ENCODE data around the gene RUFY1. TPM values are rescaled to one million over a fixed set of nuclear protein-coding genes. Genes with fewer than 3 reads are reported as not detected.

The RUFY1 gene
- total and polyA plus RNA-seq, 2 of the 13 experiments (the other 11 are each of a cell fraction or from before 2014, with no cell fraction given) = 19.9 to 31.9 TPM

DNA sequence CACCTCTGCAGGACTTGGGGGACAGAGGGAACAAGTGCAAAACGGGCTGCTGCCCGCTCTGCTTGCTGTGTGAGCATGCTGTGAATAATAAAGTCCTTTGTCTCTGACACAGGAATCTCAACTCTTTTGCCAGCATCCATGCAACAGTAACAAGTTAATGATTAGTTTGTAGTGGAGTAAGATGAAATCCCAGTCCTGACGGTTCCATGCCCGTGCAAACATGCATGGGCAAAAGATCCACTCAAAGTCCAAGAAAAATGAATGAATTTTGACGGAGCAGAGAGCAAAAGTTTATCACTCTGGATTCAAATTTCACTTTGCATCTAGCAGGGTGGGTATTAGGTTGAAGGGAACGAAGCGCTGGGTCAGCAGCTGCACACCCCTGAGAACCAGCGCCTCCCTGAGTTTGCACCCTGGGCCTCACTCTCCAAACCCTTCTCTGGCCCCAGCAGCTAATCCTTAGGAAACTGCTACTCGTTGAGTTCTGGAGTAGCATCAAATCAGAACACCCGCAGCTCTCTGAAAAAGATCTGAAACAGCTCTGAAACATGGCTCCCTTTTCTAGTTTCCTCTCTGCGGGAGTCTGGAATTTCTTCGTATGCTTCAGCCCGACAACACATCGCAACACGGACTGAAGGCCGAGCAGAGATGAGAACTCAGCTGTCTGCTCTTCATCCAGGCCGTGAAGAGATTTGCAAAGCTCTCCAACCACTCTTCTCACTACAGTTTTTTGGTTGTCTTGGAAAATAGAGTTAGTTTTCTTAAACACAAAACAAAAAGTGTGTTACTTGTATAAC lies 45.6 kb upstream of the RUFY1 start (continued):
- peak; percentile 97 for TF ChIP-seq ADNP (CRISPR knock-in tag; IDR thresholded peaks at IDR 0.05)
- TF ChIP-seq RFX5 (IDR thresholded peaks at IDR 0.05; ENCODE audit: low read depth, low read length) = no peak
- TF ChIP-seq, protein P1, sequence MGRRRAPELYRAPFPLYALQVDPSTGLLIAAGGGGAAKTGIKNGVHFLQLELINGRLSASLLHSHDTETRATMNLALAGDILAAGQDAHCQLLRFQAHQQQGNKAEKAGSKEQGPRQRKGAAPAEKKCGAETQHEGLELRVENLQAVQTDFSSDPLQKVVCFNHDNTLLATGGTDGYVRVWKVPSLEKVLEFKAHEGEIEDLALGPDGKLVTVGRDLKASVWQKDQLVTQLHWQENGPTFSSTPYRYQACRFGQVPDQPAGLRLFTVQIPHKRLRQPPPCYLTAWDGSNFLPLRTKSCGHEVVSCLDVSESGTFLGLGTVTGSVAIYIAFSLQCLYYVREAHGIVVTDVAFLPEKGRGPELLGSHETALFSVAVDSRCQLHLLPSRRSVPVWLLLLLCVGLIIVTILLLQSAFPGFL (CRISPR knock-in tag; IDR thresholded peaks at IDR 0.05) = no peak
- TF ChIP-seq FOXA3 (CRISPR knock-in tag; IDR thresholded peaks at IDR 0.05) = 0 out of 2 replicates have a peak, but pooled peaks have one; percentile 48
- TF ChIP-seq BORCS8-MEF2B (CRISPR knock-in tag; IDR thresholded peaks at IDR 0.05) = no peak
- TF ChIP-seq ZNF383 (CRISPR knock-in tag; IDR thresholded peaks at IDR 0.05; ENCODE audit: borderline replicate concordance) = no peak
- 0 out of 2 replicates have a peak, but pooled peaks have one; percentile 29 for TF ChIP-seq MYC (CRISPR knock-in tag; IDR thresholded peaks at IDR 0.05; ENCODE audit: borderline replicate concordance)
- 0 out of 2 replicates have a peak, but pooled peaks have one; percentile 8 for TF ChIP-seq PPARG (CRISPR knock-in tag; conservative IDR thresholded peaks at IDR 0.05)
- TF ChIP-seq RAD21 (CRISPR knock-in tag; IDR thresholded peaks at IDR 0.05) = no peak
- TF ChIP-seq, protein P2, sequence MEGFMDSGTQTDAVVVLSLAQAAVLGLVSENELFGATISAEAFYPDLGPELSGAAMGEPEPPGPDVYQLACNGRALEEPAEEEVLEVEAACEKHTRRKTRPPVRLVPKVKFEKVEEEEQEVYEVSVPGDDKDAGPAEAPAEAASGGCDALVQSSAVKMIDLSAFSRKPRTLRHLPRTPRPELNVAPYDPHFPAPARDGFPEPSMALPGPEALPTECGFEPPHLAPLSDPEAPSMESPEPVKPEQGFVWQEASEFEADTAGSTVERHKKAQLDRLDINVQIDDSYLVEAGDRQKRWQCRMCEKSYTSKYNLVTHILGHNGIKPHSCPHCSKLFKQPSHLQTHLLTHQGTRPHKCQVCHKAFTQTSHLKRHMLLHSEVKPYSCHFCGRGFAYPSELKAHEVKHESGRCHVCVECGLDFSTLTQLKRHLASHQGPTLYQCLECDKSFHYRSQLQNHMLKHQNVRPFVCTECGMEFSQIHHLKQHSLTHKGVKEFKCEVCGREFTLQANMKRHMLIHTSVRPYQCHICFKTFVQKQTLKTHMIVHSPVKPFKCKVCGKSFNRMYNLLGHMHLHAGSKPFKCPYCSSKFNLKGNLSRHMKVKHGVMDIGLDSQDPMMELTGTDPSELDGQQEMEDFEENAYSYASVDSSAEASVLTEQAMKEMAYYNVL (CRISPR knock-in tag; IDR thresholded peaks at IDR 0.05; ENCODE audit: borderline replicate concordance) = peak; percentile 43; the same call in 1 of the 2 replicates
- TF ChIP-seq, protein P3, sequence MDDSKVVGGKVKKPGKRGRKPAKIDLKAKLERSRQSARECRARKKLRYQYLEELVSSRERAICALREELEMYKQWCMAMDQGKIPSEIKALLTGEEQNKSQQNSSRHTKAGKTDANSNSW (CRISPR knock-in tag; IDR thresholded peaks at IDR 0.05; ENCODE audit: borderline replicate concordance) = no peak
- peak; percentile 16; the same call in 1 of the 2 replicates for TF ChIP-seq BCL6 (CRISPR knock-in tag; IDR thresholded peaks at IDR 0.05)
- TF ChIP-seq FLYWCH1 (CRISPR knock-in tag; IDR thresholded peaks at IDR 0.05) = no peak
- TF ChIP-seq ZNF550 (CRISPR knock-in tag; IDR thresholded peaks at IDR 0.05; ENCODE audit: borderline replicate concordance) = no peak
- no peak for TF ChIP-seq ZNF891 (CRISPR knock-in tag; IDR thresholded peaks at IDR 0.05)
- no peak for TF ChIP-seq TMF1 (CRISPR knock-in tag; IDR thresholded peaks at IDR 0.05; ENCODE audit: low read depth)
- TF ChIP-seq, protein P4, sequence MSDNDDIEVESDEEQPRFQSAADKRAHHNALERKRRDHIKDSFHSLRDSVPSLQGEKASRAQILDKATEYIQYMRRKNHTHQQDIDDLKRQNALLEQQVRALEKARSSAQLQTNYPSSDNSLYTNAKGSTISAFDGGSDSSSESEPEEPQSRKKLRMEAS (IDR thresholded peaks at IDR 0.05) = 0 out of 2 replicates have a peak, but pooled peaks have one; percentile 35
- no peak for TF ChIP-seq ZNF556 (CRISPR knock-in tag; IDR thresholded peaks at IDR 0.05; ENCODE audit: borderline replicate concordance)
- 0 out of 2 replicates have a peak, but pooled peaks have one; percentile 25 for TF ChIP-seq ZKSCAN8 (CRISPR knock-in tag; IDR thresholded peaks at IDR 0.05; ENCODE audit: borderline replicate concordance)
- TF ChIP-seq, protein P5, sequence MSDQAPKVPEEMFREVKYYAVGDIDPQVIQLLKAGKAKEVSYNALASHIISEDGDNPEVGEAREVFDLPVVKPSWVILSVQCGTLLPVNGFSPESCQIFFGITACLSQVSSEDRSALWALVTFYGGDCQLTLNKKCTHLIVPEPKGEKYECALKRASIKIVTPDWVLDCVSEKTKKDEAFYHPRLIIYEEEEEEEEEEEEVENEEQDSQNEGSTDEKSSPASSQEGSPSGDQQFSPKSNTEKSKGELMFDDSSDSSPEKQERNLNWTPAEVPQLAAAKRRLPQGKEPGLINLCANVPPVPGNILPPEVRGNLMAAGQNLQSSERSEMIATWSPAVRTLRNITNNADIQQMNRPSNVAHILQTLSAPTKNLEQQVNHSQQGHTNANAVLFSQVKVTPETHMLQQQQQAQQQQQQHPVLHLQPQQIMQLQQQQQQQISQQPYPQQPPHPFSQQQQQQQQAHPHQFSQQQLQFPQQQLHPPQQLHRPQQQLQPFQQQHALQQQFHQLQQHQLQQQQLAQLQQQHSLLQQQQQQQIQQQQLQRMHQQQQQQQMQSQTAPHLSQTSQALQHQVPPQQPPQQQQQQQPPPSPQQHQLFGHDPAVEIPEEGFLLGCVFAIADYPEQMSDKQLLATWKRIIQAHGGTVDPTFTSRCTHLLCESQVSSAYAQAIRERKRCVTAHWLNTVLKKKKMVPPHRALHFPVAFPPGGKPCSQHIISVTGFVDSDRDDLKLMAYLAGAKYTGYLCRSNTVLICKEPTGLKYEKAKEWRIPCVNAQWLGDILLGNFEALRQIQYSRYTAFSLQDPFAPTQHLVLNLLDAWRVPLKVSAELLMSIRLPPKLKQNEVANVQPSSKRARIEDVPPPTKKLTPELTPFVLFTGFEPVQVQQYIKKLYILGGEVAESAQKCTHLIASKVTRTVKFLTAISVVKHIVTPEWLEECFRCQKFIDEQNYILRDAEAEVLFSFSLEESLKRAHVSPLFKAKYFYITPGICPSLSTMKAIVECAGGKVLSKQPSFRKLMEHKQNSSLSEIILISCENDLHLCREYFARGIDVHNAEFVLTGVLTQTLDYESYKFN (CRISPR knock-in tag; conservative IDR thresholded peaks at IDR 0.05) = peak; percentile 92
- TF ChIP-seq KMT2A (CRISPR knock-in tag; IDR thresholded peaks at IDR 0.05) = no peak
- TF ChIP-seq FOXJ3 (CRISPR knock-in tag; IDR thresholded peaks at IDR 0.05; ENCODE audit: borderline replicate concordance) = peak; percentile 75; the same call in 1 of the 2 replicates
